ENCODE data around the gene SERTAD1. TPM values are rescaled to one million over a fixed set of nuclear protein-coding genes. Genes with fewer than 3 reads are reported as not detected.

The SERTAD1 gene
- total and polyA plus RNA-seq, 2 of the 8 experiments (the other 6 are each of a cell fraction or from before 2014, with no cell fraction given) = 5.4 to 6.6 TPM

- FAIRE-seq = no peak
- TF ChIP-seq CTCF (IDR thresholded peaks at IDR 0.05; ENCODE audit: control extremely low read depth in 1 of 3, insufficient read depth in 1 of 3, low read depth in 1 of 3, low read length in 3 of 3) (0 out of 4 replicates have a peak, but pooled peaks of 1 of the 3 experiments have one; percentile 5), SRF (IDR thresholded peaks at IDR 0.05; ENCODE audit: low read depth, low read length) (no peak), E2F6 (IDR thresholded peaks at IDR 0.05) (peak; percentile 31; the same call in 1 of the 2 replicates), NRF1 (IDR thresholded peaks at IDR 0.05; ENCODE audit: low read depth, low read length) (no peak), MAFK (IDR thresholded peaks at IDR 0.05; ENCODE audit: low read depth, low read length) (no peak), CEBPB (IDR thresholded peaks at IDR 0.05; ENCODE audit: low read depth, low read length) (no peak), SUZ12 (IDR thresholded peaks at IDR 0.05; ENCODE audit: low read length) (peak; percentile 16; the same call in 1 of the 2 replicates)
Measured at GRCh38 chr19:40466985-40467734, 41.4 kb upstream of the SERTAD1 start, which contains the start of gene SPTBN4. TSS of gene SPTBN4 (plus strand) at chr19:40467001. CDS start at chr19:40472622, 5,621 bp downstream.

More at GRCh38 chr19:40466985-40467734, 41.4 kb upstream of the SERTAD1 start, which contains the start of gene SPTBN4:
- Histone ChIP-seq H3K27me3 (replicated peaks in 1 of 4; ENCODE audit: control insufficient read depth in 3 of 4, extremely low read depth in 1 of 4, insufficient read depth in 3 of 4, low read length in 3 of 4) (peaks cover 12 to 28% (median 22%) of the 10 kb centered on the region in 4 experiments), H2BK120ac (replicated peaks; ENCODE audit: low read depth, low read length) (no peak within 1 kb of the TSS), H3K4me2 (ENCODE audit: insufficient read depth in 1 of 2, low read depth in 2 of 2, low read length in 2 of 2) (peak within 1 kb of the TSS; percentile 72 to 75), H3K4ac (replicated peaks; ENCODE audit: insufficient read length, low read depth, low read length) (no peak within 1 kb of the TSS), H4K5ac (ENCODE audit: insufficient read length, low read depth, low read length) (no peak within 1 kb of the TSS), H3K9me3 (ENCODE audit: insufficient read depth in 2 of 2, low read depth in 1 of 2, low read length in 1 of 2) (no peaks in the 10 kb centered on the region), H3K23ac (ENCODE audit: insufficient read length) (peak within 1 kb of the TSS; percentile 35), H3K79me1 (ENCODE audit: low read depth, low read length) (no peaks in the 10 kb centered on the region), H4K91ac (replicated peaks; ENCODE audit: insufficient read length, low read length) (no peak within 1 kb of the TSS), H3K14ac (ENCODE audit: insufficient read length) (no peak within 1 kb of the TSS), H3K27ac (ENCODE audit: low read depth, low read length) (no peak within 1 kb of the TSS), H3K36me3 (ENCODE audit: control insufficient read depth in 2 of 4, insufficient read depth in 4 of 4, low read length in 3 of 4) (no peaks in the 10 kb centered on the region), H3K9ac (replicated peaks in 1 of 4; ENCODE audit: extremely low read depth in 1 of 4, low read depth in 3 of 4, low read length in 3 of 4) (peak within 1 kb of the TSS in 1 of 4 experiments; percentile 42; a peak in 1 of 7 replicates), H2BK15ac (ENCODE audit: low read length) (peak within 1 kb of the TSS; percentile 36; the same call in 1 of the 2 replicates), H4K8ac (ENCODE audit: extremely low read depth, insufficient read depth, low read length) (peak within 1 kb of the TSS; percentile 5; the same call in 1 of the 2 replicates), H3K4me3 (ENCODE audit: extremely low read depth in 1 of 4, insufficient read depth in 2 of 4, low read depth in 3 of 4, low read length in 4 of 4) (peak within 1 kb of the TSS in 3 of 4 experiments; percentile 21 to 75 (median 33); a peak in 6 of 8 replicates), H3K18ac (ENCODE audit: extremely low read depth, low read length) (peak within 1 kb of the TSS; percentile 24; the same call in 1 of the 2 replicates), H2AFZ (ENCODE audit: low read length) (no peak within 1 kb of the TSS; the same call in 1 of the 2 replicates), H3K4me1 (replicated peaks in 1 of 4; ENCODE audit: control insufficient read depth in 3 of 4, insufficient read depth in 4 of 4, low read length in 3 of 4) (peaks cover 0 to 15% (median 8%) of the 10 kb centered on the region in 4 experiments; a peak in 6 of 7 replicates), H4K20me1 (replicated peaks in 1 of 2; ENCODE audit: control insufficient read depth in 1 of 2, insufficient read depth in 2 of 2, low read length in 2 of 2) (peaks cover 4 to 8% of the 10 kb centered on the region in 2 experiments), H2BK20ac (ENCODE audit: low read length) (no peak within 1 kb of the TSS), H2BK12ac (ENCODE audit: low read depth, low read length) (peak within 1 kb of the TSS; percentile 64; the same call in 1 of the 2 replicates), H3K23me2 (ENCODE audit: low read depth, low read length) (peaks cover 8% of the 10 kb centered on the region), H3K79me2 (ENCODE audit: control insufficient read depth in 1 of 2, insufficient read depth in 2 of 2, low read length in 2 of 2) (no peaks in the 10 kb centered on the region), H2BK5ac (ENCODE audit: low read depth, low read length) (no peak within 1 kb of the TSS), H3K56ac (replicated peaks; ENCODE audit: insufficient read length, low read depth, low read length) (no peak within 1 kb of the TSS), H2AK5ac (ENCODE audit: low read depth, low read length) (peak within 1 kb of the TSS; percentile 8; the same call in 1 of the 2 replicates)
- ChIA-PET POLR2A (ENCODE audit: partially characterized antibody) (interaction anchor here (1.7 to 5.3 kb wide), 2 partner anchors 25 to 56 kb away, joined by 3 to 25 read pairs; partner anchors contain the start of gene SERTAD3), CTCF (ENCODE audit: partially characterized antibody) (interaction anchor here (0.6 to 7.9 kb wide), 4 partner anchors 20 to 107 kb away, joined by 3 to 39 read pairs (median 14); partner anchors contain the start of gene SERTAD1)
- WGBS, 2 experiments (ENCODE audit: extremely low coverage in 1 of 2, insufficient coverage in 1 of 2, insufficient read length in 1 of 2, insufficient replicate concordance in 2 of 2, low coverage in 1 of 2, low lambda C conversion rate in 2 of 2, missing lambda C conversion rate in 1 of 2) = 16% methylated on average over 30 of the region's 87 CpGs; no CpG with 5 or more reads in 1 of the 2 experiments
- DNase-seq (ENCODE audit: low read depth in 1 of 2, low spot score in 2 of 2) = peak in 1 of 2 experiments; percentile 64
